ENCODE results near the gene MKKS.
A peak's percentile ranks its signal among the peaks of the same experiment; 100 is the strongest.
"Not testable (repeated sequence)": the region's sequence is repeated elsewhere in the genome, so short reads cannot be mapped to it uniquely, and the experiment has no call there.

The MKKS gene

GRCh38 chr20:10449270-10449669, 15.2 kb upstream of the MKKS start:
- no peak for DNase-seq (ENCODE audit: low spot score)
- FAIRE-seq, result no peak

GRCh38 chr20:10448270-10449156, 14.5 kb upstream of the MKKS start:
- DNase-seq (ENCODE audit: low spot score), result no peak

GRCh38 chr20:10447028-10447427, 13.0 kb upstream of the MKKS start:
- DNase-seq (ENCODE audit: low spot score), result peak; percentile 23
- peak; percentile 64 for FAIRE-seq

More at GRCh38 chr20:10448270-10449156, 14.5 kb upstream of the MKKS start:
- FAIRE-seq, result no peak

- FAIRE-seq (no peak), DNase-seq (ENCODE audit: low spot score) (no peak)
Observed at GRCh38 chr20:10445758-10446157, 11.7 kb upstream of the MKKS start.

GRCh38 chr20:10443936-10444335, 9.9 kb upstream of the MKKS start:
- FAIRE-seq (no peak), DNase-seq (ENCODE audit: low spot score) (no peak)

- no peak for DNase-seq (ENCODE audit: low spot score)
- FAIRE-seq, result no peak
Observed at GRCh38 chr20:10438217-10438616, 4.2 kb upstream of the MKKS start.

GRCh38 chr20:10436053-10436699, 2.2 kb upstream of the MKKS start:
- no peak for FAIRE-seq
- DNase-seq (ENCODE audit: low spot score), result no peak

- peak; percentile 68 for DNase-seq (ENCODE audit: low spot score)
- FAIRE-seq, result peak; percentile 58
Observed at GRCh38 chr20:10434832-10435812, 1.1 kb upstream of the MKKS start, which contains the start of gene SLX4IP. TSS of gene SLX4IP (plus strand) at chr20:10435305. CDS start at chr20:10458205, 22,900 bp downstream.

GRCh38 chr20:10434467-10434831, 427 bp upstream of the MKKS start:
- FAIRE-seq (peak; percentile 75), DNase-seq (ENCODE audit: low spot score) (peak; percentile 92)

GRCh38 chr20:10433014-10433622, 904 bp downstream of the MKKS start:
- FAIRE-seq (no peak), DNase-seq (ENCODE audit: low spot score) (no peak)

- FAIRE-seq (no peak), DNase-seq (ENCODE audit: low spot score) (no peak)
Observed at GRCh38 chr20:10432079-10432478, 1.9 kb downstream of the MKKS start.

- DNase-seq (ENCODE audit: low spot score), result no peak
- FAIRE-seq, result no peak
Observed at GRCh38 chr20:10430704-10431103, 3.3 kb downstream of the MKKS start.

- DNase-seq (ENCODE audit: low spot score), result peak; percentile 32
- FAIRE-seq, result peak; percentile 17
Observed at GRCh38 chr20:10430000-10430466, 4.0 kb downstream of the MKKS start.

GRCh38 chr20:10429443-10429981, 4.5 kb downstream of the MKKS start:
- FAIRE-seq, result no peak
- no peak for DNase-seq (ENCODE audit: low spot score)

GRCh38 chr20:10428008-10428407, 6.0 kb downstream of the MKKS start:
- DNase-seq (ENCODE audit: low spot score) (no peak), FAIRE-seq (no peak)

- DNase-seq (ENCODE audit: low spot score) (no peak), FAIRE-seq (peak; percentile 53)
Observed at GRCh38 chr20:10427060-10427692, 6.8 kb downstream of the MKKS start.

GRCh38 chr20:10423735-10424134, 10.3 kb downstream of the MKKS start:
- no peak for FAIRE-seq
- no peak for DNase-seq (ENCODE audit: low spot score)

- peak; percentile 52 for FAIRE-seq
- peak; percentile 40 for DNase-seq (ENCODE audit: low spot score)
Observed at GRCh38 chr20:10419550-10420133, 14.4 kb downstream of the MKKS start.

- DNase-seq (ENCODE audit: low spot score); FAIRE-seq: not testable (repeated sequence)
Observed at GRCh38 chr20:10417218-10417617, 16.8 kb downstream of the MKKS start.

Measured in RCC 7860 (cell line).